Cardiac septum (tissue), 1 donor: Measurements from ENCODE around the gene RNF224. TPM values are rescaled to one million over a fixed set of nuclear protein-coding genes. Genes with fewer than 3 reads are reported as not detected.

ENCODE experiments used
- DNase-seq: peaks from one replicate; pipeline ENCODE4 v3.0.0-alpha.2; 2020; ENCODE audit warnings: low spot score
- intact Hi-C: fragments of 100-400 bp; cut with DNase I; formaldehyde crosslinking; loops from one replicate; pipeline ENCODE4 v1.14.0; 2022
- total RNA-seq: library from RNA; stranded (reverse); fragmentation: NEBNext Ultra II Directional; extraction: Animal tissue kit (Norgen Biotek cat#: 25700); gene quantifications from one replicate; pipeline ENCODE4 v1.2.1, GENCODE V29; 2021
- donor health status: DM: no; HTN: no; CAD: no.

RNF224 gene
- total RNA-seq, 1 donor from 2014 or later, result not detected

GRCh38 chr9:137278061-137278701, 50.9 kb downstream of the RNF224 start:
- intact Hi-C loops, result no loop called here
- no peak for DNase-seq

Other genes with a start within 250 kb of the RNF224 start
- gene PTGDS, start 250.0 kb upstream of the RNF224 start, total RNA-seq, result 1,323 TPM
- 5.9 TPM for gene LCNL1, start 244.5 kb upstream of the RNF224 start, total RNA-seq
- gene PAXX, start 235.1 kb upstream of the RNF224 start, total RNA-seq, result 26.0 TPM
- 12.9 TPM for gene CLIC3, start 230.9 kb upstream of the RNF224 start, total RNA-seq
- gene ABCA2, start 199.3 kb upstream of the RNF224 start, total RNA-seq, result 41.5 TPM
- gene FUT7, start 195.4 kb upstream of the RNF224 start, total RNA-seq, result 0.22 TPM
- 96.4 TPM for gene NPDC1, start 181.3 kb upstream of the RNF224 start, total RNA-seq
- 0.92 TPM for gene ENTPD2, start 173.4 kb upstream of the RNF224 start, total RNA-seq
- 0.11 TPM for gene SAPCD2, start 156.9 kb upstream of the RNF224 start, total RNA-seq
- 6.5 TPM for gene UAP1L1, start 150.0 kb upstream of the RNF224 start, total RNA-seq
- gene MAN1B1, start 140.5 kb upstream of the RNF224 start, total RNA-seq, result 27.2 TPM
- gene DPP7, start 112.8 kb upstream of the RNF224 start, total RNA-seq, result 150 TPM
- not detected for gene GRIN1, start 88.3 kb upstream of the RNF224 start, total RNA-seq
- gene LRRC26, start 57.5 kb upstream of the RNF224 start, total RNA-seq, result not detected
- not detected for gene TMEM210, start 55.4 kb upstream of the RNF224 start, total RNA-seq
- 32.5 TPM for gene ANAPC2, start 38.9 kb upstream of the RNF224 start, total RNA-seq
- 59.5 TPM for gene SSNA1, start 38.8 kb upstream of the RNF224 start, total RNA-seq
- gene TPRN, start 26.8 kb upstream of the RNF224 start, total RNA-seq, result 13.5 TPM
- 40.6 TPM for gene TMEM203, start 21.9 kb upstream of the RNF224 start, total RNA-seq
- 8.0 TPM for gene NDOR1, start 21.8 kb upstream of the RNF224 start, total RNA-seq
- gene RNF208, start 5.3 kb upstream of the RNF224 start, total RNA-seq, result 22.2 TPM
- not detected for gene CYSRT1, start 2.3 kb upstream of the RNF224 start, total RNA-seq
- gene SLC34A3, start 3.4 kb downstream of the RNF224 start, total RNA-seq, result not detected
- gene TUBB4B, start 13.8 kb downstream of the RNF224 start, total RNA-seq, result 304 TPM
- not detected for gene STPG3, start 23.8 kb downstream of the RNF224 start, total RNA-seq
- 37.2 TPM for gene NELFB, start 27.8 kb downstream of the RNF224 start, total RNA-seq
- gene TOR4A, start 50.2 kb downstream of the RNF224 start, total RNA-seq, result 13.9 TPM
- 11.7 TPM for gene NRARP, start 74.8 kb downstream of the RNF224 start, total RNA-seq
- 11.3 TPM for gene EXD3, start 195.7 kb downstream of the RNF224 start, total RNA-seq
- 3.3 TPM for gene NOXA1, start 195.9 kb downstream of the RNF224 start, total RNA-seq
- not detected for gene ENTPD8, start 213.9 kb downstream of the RNF224 start, total RNA-seq
- 12.2 TPM for gene NSMF, start 231.8 kb downstream of the RNF224 start, total RNA-seq